ENCODE results near the gene EXOC3L1. TPM values are rescaled to one million over a fixed set of nuclear protein-coding genes. Genes with fewer than 3 reads are reported as not detected.

The EXOC3L1 gene
- total RNA-seq, 1 donor from 2014 or later: not detected

GRCh38 chr16:67180166-67180565 lies 9.8 kb downstream of the EXOC3L1 start:
- Mint-ChIP-seq H3K9me3 (no peaks in the 10 kb centered on the region), H3K4me1 (ENCODE audit: low read depth) (peaks cover 20% of the 10 kb centered on the region), H3K4me3 (ENCODE audit: low read depth) (no peak overlapping the region), H3K27me3 (ENCODE audit: low read depth) (peaks cover 6% of the 10 kb centered on the region), H3K27ac (no peak overlapping the region), H3K36me3 (ENCODE audit: low read depth) (peaks cover 27% of the 10 kb centered on the region)
- DNase-seq (ENCODE audit: low spot score): no peak
- intact Hi-C loops (cut with micrococcal nuclease): loop anchor here (5.0 to 10.0 kb wide), 3 partner anchors 47 to 165 kb away; partner anchors contain the start of genes FHOD1, SLC9A5 and TMEM208

DNA sequence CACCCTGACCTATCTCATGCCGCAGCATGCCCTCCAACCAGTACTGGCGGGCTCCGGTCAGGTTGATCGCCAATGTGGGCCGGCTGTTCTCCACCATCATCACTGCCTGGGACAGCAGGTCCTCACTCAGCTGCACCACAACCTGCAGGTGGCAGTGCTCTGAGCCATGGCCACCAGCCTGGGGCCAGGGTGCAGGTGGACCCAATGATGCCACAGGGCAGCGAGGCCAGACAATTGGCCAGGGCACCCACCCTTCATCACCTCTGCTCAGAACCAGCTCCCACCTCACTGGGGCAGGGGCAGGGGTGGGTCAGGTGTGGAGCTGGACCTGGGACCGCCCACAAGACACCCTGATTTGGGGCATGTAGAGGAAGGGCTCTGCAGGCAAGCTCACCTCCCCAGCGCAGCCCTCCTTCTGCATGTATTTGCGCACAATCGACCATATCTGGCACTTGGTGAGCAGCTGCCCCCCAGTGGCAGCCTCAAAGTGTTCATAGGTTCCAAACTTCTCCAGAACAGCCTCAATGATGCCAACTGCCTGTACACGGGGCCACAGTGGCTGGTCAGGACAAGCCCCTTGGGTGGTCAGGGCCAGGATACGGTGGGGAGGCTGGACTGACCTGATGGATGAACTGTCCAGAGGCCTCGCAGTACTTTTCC lies 10.4 kb downstream of the EXOC3L1 start:
- no peak for DNase-seq (ENCODE audit: low spot score)
- intact Hi-C loops (cut with micrococcal nuclease): loop anchor here (5.0 to 10.0 kb wide), 3 partner anchors 48 to 165 kb away; partner anchors contain the start of genes FHOD1, SLC9A5 and TMEM208

GRCh38 chr16:67177743-67178699 lies 11.9 kb downstream of the EXOC3L1 start:
- H3K27ac Mint-ChIP-seq: peak overlapping the region; percentile 23
- intact Hi-C loops (cut with micrococcal nuclease): no loop called here
- H3K4me3 Mint-ChIP-seq (ENCODE audit: low read depth): peak overlapping the region; percentile 56

More for the DNA sequence above, 10.4 kb downstream of the EXOC3L1 start:
- Mint-ChIP-seq H3K4me3 (ENCODE audit: low read depth) (no peak overlapping the region), H3K9me3 (no peaks in the 10 kb centered on the region), H3K27me3 (ENCODE audit: low read depth) (peaks cover 4% of the 10 kb centered on the region), H3K36me3 (ENCODE audit: low read depth) (peaks cover 28% of the 10 kb centered on the region), H3K4me1 (ENCODE audit: low read depth) (peaks cover 18% of the 10 kb centered on the region), H3K27ac (no peak overlapping the region)

DNA sequence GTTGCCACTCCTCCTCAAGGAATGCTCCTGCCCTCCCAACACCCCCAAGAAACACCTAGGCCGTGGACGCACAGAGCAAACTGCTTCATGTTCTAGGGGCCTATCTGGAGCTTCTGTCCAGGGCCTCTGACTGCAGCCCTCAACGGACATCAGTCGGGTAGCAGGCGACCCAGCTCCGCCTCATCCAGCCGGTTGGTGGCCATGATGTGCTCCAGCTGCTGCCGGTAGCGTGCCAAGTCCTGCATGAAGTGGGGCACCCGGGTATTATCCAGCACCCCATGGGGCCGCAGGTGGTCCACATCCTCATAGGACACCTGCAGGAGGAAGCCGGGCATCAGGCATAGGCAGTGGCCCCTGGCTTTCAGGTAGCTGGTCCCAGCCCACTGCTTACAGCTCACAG lies 13.3 kb downstream of the EXOC3L1 start:
- DNase-seq (ENCODE audit: low spot score): no peak
- Mint-ChIP-seq H3K36me3 (ENCODE audit: low read depth) (peaks cover 31% of the 10 kb centered on the region), H3K27ac (no peak overlapping the region), H3K9me3 (no peaks in the 10 kb centered on the region), H3K4me1 (ENCODE audit: low read depth) (peaks cover 32% of the 10 kb centered on the region), H3K4me3 (ENCODE audit: low read depth) (no peak overlapping the region), H3K27me3 (ENCODE audit: low read depth) (peaks cover 8% of the 10 kb centered on the region)
- intact Hi-C loops (cut with micrococcal nuclease): no loop called here

More at GRCh38 chr16:67177743-67178699, 11.9 kb downstream of the EXOC3L1 start:
- Mint-ChIP-seq H3K9me3 (no peaks in the 10 kb centered on the region), H3K4me1 (ENCODE audit: low read depth) (peaks cover 28% of the 10 kb centered on the region), H3K36me3 (ENCODE audit: low read depth) (peaks cover 28% of the 10 kb centered on the region), H3K27me3 (ENCODE audit: low read depth) (peaks cover 7% of the 10 kb centered on the region)
- DNase-seq (ENCODE audit: low spot score): peak; percentile 51

DNA sequence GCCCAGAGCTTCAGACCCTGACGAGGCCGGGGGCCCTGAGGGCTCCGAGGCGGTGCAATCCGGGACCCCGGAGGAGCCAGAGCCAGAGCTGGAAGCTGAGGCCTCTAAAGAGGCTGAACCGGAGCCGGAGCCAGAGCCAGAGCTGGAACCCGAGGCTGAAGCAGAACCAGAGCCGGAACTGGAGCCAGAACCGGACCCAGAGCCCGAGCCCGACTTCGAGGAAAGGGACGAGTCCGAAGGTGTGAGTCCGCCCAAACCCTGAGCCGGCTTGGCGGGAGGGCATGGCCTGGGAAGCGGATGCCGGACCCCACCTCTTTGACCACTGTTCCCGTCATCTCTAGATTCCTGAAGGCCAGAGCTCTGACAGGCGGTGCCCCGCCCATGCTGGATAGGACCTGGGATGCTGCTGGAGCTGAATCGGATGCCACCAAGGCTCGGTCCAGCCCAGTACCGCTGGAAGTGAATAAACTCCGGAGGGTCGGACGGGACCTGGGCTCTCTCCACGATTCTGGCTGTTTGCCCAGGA lies 15.2 kb downstream of the EXOC3L1 start:
- Mint-ChIP-seq H3K9me3 (no peaks in the 10 kb centered on the region), H3K4me3 (ENCODE audit: low read depth) (peak overlapping the region; percentile 83)
- intact Hi-C loops (cut with micrococcal nuclease): loop anchor here (2.0 to 5.0 kb wide), 2 partner anchors 14 to 197 kb away; no protein-coding TSS in a partner anchor

GRCh38 chr16:67173808-67174705 lies 15.9 kb downstream of the EXOC3L1 start:
- Mint-ChIP-seq H3K4me1 (ENCODE audit: low read depth) (peaks cover 48% of the 10 kb centered on the region), H3K27me3 (ENCODE audit: low read depth) (peaks cover 8% of the 10 kb centered on the region), H3K9me3 (no peaks in the 10 kb centered on the region), H3K36me3 (ENCODE audit: low read depth) (peaks cover 43% of the 10 kb centered on the region), H3K4me3 (ENCODE audit: low read depth) (peak overlapping the region; percentile 83), H3K27ac (peak overlapping the region; percentile 56)
- intact Hi-C loops (cut with micrococcal nuclease): loop anchor here (2.0 to 5.0 kb wide), 2 partner anchors 13 to 197 kb away; no protein-coding TSS in a partner anchor
- DNase-seq (ENCODE audit: low spot score): peak; percentile 74

More for the DNA sequence above, 15.2 kb downstream of the EXOC3L1 start:
- Mint-ChIP-seq H3K27me3 (ENCODE audit: low read depth) (peaks cover 8% of the 10 kb centered on the region), H3K27ac (no peak overlapping the region), H3K36me3 (ENCODE audit: low read depth) (peaks cover 42% of the 10 kb centered on the region), H3K4me1 (ENCODE audit: low read depth) (peaks cover 47% of the 10 kb centered on the region)
- no peak for DNase-seq (ENCODE audit: low spot score)

- Mint-ChIP-seq H3K36me3 (ENCODE audit: low read depth) (peaks cover 39% of the 10 kb centered on the region), H3K4me3 (ENCODE audit: low read depth) (peak overlapping the region; percentile 83), H3K9me3 (no peaks in the 10 kb centered on the region), H3K27me3 (ENCODE audit: low read depth) (peaks cover 10% of the 10 kb centered on the region), H3K27ac (peak overlapping the region; percentile 56), H3K4me1 (ENCODE audit: low read depth) (peaks cover 44% of the 10 kb centered on the region)
- intact Hi-C loops (cut with micrococcal nuclease): loop anchor here (5.0 kb wide), 1 partner anchor 196 kb away; no protein-coding TSS in a partner anchor
- DNase-seq (ENCODE audit: low spot score): no peak
Measured at GRCh38 chr16:67173323-67173722, 16.6 kb downstream of the EXOC3L1 start.

GRCh38 chr16:67170949-67171649 lies 18.8 kb downstream of the EXOC3L1 start:
- Mint-ChIP-seq H3K4me1 (ENCODE audit: low read depth) (peaks cover 42% of the 10 kb centered on the region), H3K36me3 (ENCODE audit: low read depth) (peaks cover 34% of the 10 kb centered on the region), H3K9me3 (no peaks in the 10 kb centered on the region), H3K4me3 (ENCODE audit: low read depth) (peak overlapping the region; percentile 78), H3K27me3 (ENCODE audit: low read depth) (peaks cover 18% of the 10 kb centered on the region), H3K27ac (peak overlapping the region; percentile 37)
- intact Hi-C loops (cut with micrococcal nuclease): loop anchor here (1.0 to 5.0 kb wide), 3 partner anchors 12 to 194 kb away; partner anchors contain the start of genes FBXL8 and TRADD
- DNase-seq (ENCODE audit: low spot score): no peak

- Mint-ChIP-seq H3K9me3 (no peaks in the 10 kb centered on the region), H3K4me1 (ENCODE audit: low read depth) (peaks cover 43% of the 10 kb centered on the region), H3K36me3 (ENCODE audit: low read depth) (peaks cover 28% of the 10 kb centered on the region), H3K27me3 (ENCODE audit: low read depth) (peaks cover 19% of the 10 kb centered on the region), H3K27ac (peak within 1 kb of the TSS; percentile 88), H3K4me3 (ENCODE audit: low read depth) (peak within 1 kb of the TSS; percentile 84)
- DNase-seq (ENCODE audit: low spot score): peak; percentile 54
- intact Hi-C loops (cut with micrococcal nuclease): loop anchor here (1.0 to 5.0 kb wide), 3 partner anchors 11 to 193 kb away; partner anchors contain the start of genes FBXL8 and TRADD
Measured at GRCh38 chr16:67170168-67170948, 19.6 kb downstream of the EXOC3L1 start, which contains the start of gene NOL3. Gene NOL3 (plus strand): TSS chr16:67170538.

DNA sequence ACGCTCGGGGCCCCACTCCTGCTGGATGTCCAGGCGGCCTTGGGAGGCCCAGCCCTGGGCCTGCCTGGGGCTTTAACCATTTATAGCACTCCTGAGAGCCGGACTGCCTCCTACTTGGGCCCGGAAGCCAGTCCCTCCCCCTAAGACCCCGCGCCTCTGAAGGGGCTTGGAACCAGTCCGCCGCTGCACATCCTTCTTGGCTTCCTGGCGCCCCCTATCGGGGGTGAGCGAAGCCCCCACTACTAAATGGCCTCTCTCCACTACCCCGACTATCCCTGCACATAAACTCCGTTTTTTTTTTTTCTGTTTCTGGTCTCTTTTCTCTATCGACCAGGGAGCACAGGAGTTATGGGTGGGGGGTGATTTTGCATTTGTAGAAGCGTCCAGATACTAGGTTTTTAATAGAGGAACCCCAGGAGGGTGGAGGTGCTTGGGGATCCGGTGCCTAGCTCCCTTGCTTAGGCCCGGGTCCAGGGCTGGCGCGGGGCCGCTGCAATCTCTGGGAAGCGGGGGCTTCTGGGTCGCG lies 20.2 kb downstream of the EXOC3L1 start:
- H3K27ac Mint-ChIP-seq: peak overlapping the region; percentile 88
- H3K4me3 Mint-ChIP-seq (ENCODE audit: low read depth): peak overlapping the region; percentile 84
- no peaks in the 10 kb centered on the region for H3K9me3 Mint-ChIP-seq
- DNase-seq (ENCODE audit: low spot score): no peak
- H3K36me3 Mint-ChIP-seq (ENCODE audit: low read depth): peaks cover 30% of the 10 kb centered on the region
- intact Hi-C loops (cut with micrococcal nuclease): loop anchor here (1.0 to 5.0 kb wide), 3 partner anchors 10 to 192 kb away; partner anchors contain the start of genes FBXL8 and TRADD
- peaks cover 45% of the 10 kb centered on the region for H3K4me1 Mint-ChIP-seq (ENCODE audit: low read depth)
- H3K27me3 Mint-ChIP-seq (ENCODE audit: low read depth): peaks cover 22% of the 10 kb centered on the region

Measured in activated T-helper 2 cell treated with anti-CD3 and anti-CD28 coated beads, Interferon-gamma antibody, Interleukin-2, Interleukin-4, amounts not matched to agents 10 μg/mL and 5 μg/mL and 100 μg/mL, durations not matched to agents 14 hours and 24 hours and 36 hours (primary cell).